ENCODE results near the gene NTSR2. TPM values are rescaled to one million over a fixed set of nuclear protein-coding genes. Genes with fewer than 3 reads are reported as not detected.

The NTSR2 gene
- total and polyA plus RNA-seq, 10 of the 15 experiments (the other 5 are each of a cell fraction or from before 2014, with no cell fraction given): not detected

Other genes starting within 250 kb of the NTSR2 start
- 9.2 and 11.3 TPM in 2 replicates for gene E2F6, start 204.0 kb downstream of the NTSR2 start, total RNA-seq (2014; rRNA removed)
- 9.9 and 10.1 TPM in 2 replicates for gene E2F6, start 204.0 kb downstream of the NTSR2 start, total RNA-seq (2014; rRNA removed; fragmentation: Illumina TruSeq; extraction: Trizol)
- gene E2F6, start 204.0 kb downstream of the NTSR2 start, total RNA-seq (2021): 10.9 and 11.9 TPM in 2 replicates
- gene E2F6, start 204.0 kb downstream of the NTSR2 start, polyA plus RNA-seq (2011; rRNA removed): 15.5 and 19.7 TPM in 2 replicates
- gene E2F6, start 204.0 kb downstream of the NTSR2 start, polyA plus RNA-seq (2014; fragmentation: Illumina TruSeq; extraction: Trizol): 10.9 and 11.7 TPM in 2 replicates
- gene E2F6, start 204.0 kb downstream of the NTSR2 start, polyA plus RNA-seq (2014; fragmentation: Nextera tagmentation; extraction: Ambion mirVana): 1 to 10 TPM; 4.2 to 5.3 TPM
- gene E2F6, start 204.0 kb downstream of the NTSR2 start, polyA plus RNA-seq (2014; rRNA removed): 12.3 and 12.6 TPM in 2 replicates
- gene E2F6, start 204.0 kb downstream of the NTSR2 start, polyA plus RNA-seq (2016; fragmentation: Nextera tagmentation; extraction: Ambion mirVana): 10 to 100 TPM; 11.7 to 12.7 TPM
- gene GREB1, start 136.2 kb downstream of the NTSR2 start, total RNA-seq (2014; rRNA removed): 0.11 and 0.62 TPM in 2 replicates
- 0.55 and 0.67 TPM in 2 replicates for gene GREB1, start 136.2 kb downstream of the NTSR2 start, total RNA-seq (2014; rRNA removed; fragmentation: Illumina TruSeq; extraction: Trizol)
- 0.69 and 2.1 TPM in 2 replicates for gene GREB1, start 136.2 kb downstream of the NTSR2 start, total RNA-seq (2021)
- gene GREB1, start 136.2 kb downstream of the NTSR2 start, polyA plus RNA-seq (2011; rRNA removed): 0.22 and 0.39 TPM in 2 replicates
- gene GREB1, start 136.2 kb downstream of the NTSR2 start, polyA plus RNA-seq (2014; fragmentation: Illumina TruSeq; extraction: Trizol): 0.37 and 3.5 TPM in 2 replicates
- gene GREB1, start 136.2 kb downstream of the NTSR2 start, polyA plus RNA-seq (2014; fragmentation: Nextera tagmentation; extraction: Ambion mirVana): under 1 TPM in 1 of 2 experiments, not detected in 1; 0.09 TPM
- 0.23 and 0.28 TPM in 2 replicates for gene GREB1, start 136.2 kb downstream of the NTSR2 start, polyA plus RNA-seq (2014; rRNA removed)
- gene GREB1, start 136.2 kb downstream of the NTSR2 start, polyA plus RNA-seq (2016; fragmentation: Nextera tagmentation; extraction: Ambion mirVana): under 1 TPM; 0.35 to 0.36 TPM
- 52.2 and 58.5 TPM in 2 replicates for gene LPIN1, start 76.4 kb upstream of the NTSR2 start, total RNA-seq (2014; rRNA removed)
- 46.1 and 48.3 TPM in 2 replicates for gene LPIN1, start 76.4 kb upstream of the NTSR2 start, total RNA-seq (2014; rRNA removed; fragmentation: Illumina TruSeq; extraction: Trizol)
- 59.9 and 61.4 TPM in 2 replicates for gene LPIN1, start 76.4 kb upstream of the NTSR2 start, total RNA-seq (2021)
- gene LPIN1, start 76.4 kb upstream of the NTSR2 start, polyA plus RNA-seq (2011; rRNA removed): 75.6 and 82.5 TPM in 2 replicates
- gene LPIN1, start 76.4 kb upstream of the NTSR2 start, polyA plus RNA-seq (2014; fragmentation: Illumina TruSeq; extraction: Trizol): 50.8 and 52.3 TPM in 2 replicates
- 10 to 100 TPM; 18.8 to 23.9 TPM for gene LPIN1, start 76.4 kb upstream of the NTSR2 start, polyA plus RNA-seq (2014; fragmentation: Nextera tagmentation; extraction: Ambion mirVana)
- gene LPIN1, start 76.4 kb upstream of the NTSR2 start, polyA plus RNA-seq (2014; rRNA removed): 60.1 and 63.6 TPM in 2 replicates
- 10 to 100 TPM; 37.0 to 37.5 TPM for gene LPIN1, start 76.4 kb upstream of the NTSR2 start, polyA plus RNA-seq (2016; fragmentation: Nextera tagmentation; extraction: Ambion mirVana)